Measurements from ENCODE around the gene TRAPPC2L. TPM values are rescaled to one million over a fixed set of nuclear protein-coding genes. Genes with fewer than 3 reads are reported as not detected.

The TRAPPC2L gene
- total RNA-seq, 2 donors from 2014 or later, result 110 TPM

DNA sequence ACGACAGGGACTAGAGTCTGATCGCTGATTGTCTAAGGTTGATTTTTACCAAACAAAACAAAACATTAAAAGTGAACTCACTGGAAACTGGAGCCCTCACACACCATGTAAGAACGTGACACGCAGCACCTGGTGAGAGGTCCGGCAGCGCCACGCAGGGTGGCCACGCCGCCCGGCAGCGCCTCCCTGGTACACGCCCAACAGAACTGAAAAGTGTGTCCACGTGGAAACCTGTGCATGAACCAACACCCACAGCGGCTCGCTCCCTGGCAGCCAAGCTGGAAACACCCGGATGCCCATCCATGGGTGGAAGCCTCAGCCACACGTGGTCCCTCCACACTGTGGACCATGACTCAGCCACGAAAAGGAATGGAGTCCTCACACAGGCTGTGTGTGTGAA is 9.3 kb upstream of the TRAPPC2L start:
- 94 to 96% methylated on average over 16 to 18 of the region's 18 CpGs for whole genome bisulfite sequencing, 2 experiments (ENCODE audit: insufficient coverage in 1 of 2, insufficient read length in 1 of 2)
- Histone ChIP-seq H3K27me3 (ENCODE audit: control insufficient read depth, insufficient read depth, low read length, poor library complexity, severe bottlenecking) (no peaks in the 10 kb centered on the region), H3K27ac (ENCODE audit: low read depth, low read length) (no peak overlapping the region), H3K4me3 (ENCODE audit: low read length) (no peak overlapping the region), H3K4me1 (ENCODE audit: control insufficient read depth, insufficient read depth, low read length) (no peaks in the 10 kb centered on the region), H3K9me3 (ENCODE audit: control insufficient read depth, low read length) (no peaks in the 10 kb centered on the region), H3K36me3 (ENCODE audit: control insufficient read depth, insufficient read depth, low read length) (no peaks in the 10 kb centered on the region), H3K9ac (ENCODE audit: extremely low read depth, low read length, poor library complexity, severe bottlenecking) (no peak overlapping the region)
- Mint-ChIP-seq H3K27ac (no peak overlapping the region), H3K4me1 (no peaks in the 10 kb centered on the region), H3K27me3 (ENCODE audit: insufficient read depth) (no peaks in the 10 kb centered on the region), H3K4me3 (no peak overlapping the region), H3K9me3 (peaks cover 4% of the 10 kb centered on the region), H3K36me3 (ENCODE audit: low read depth) (peaks cover 36% of the 10 kb centered on the region)
- DNase-seq, result no peak
- no peak for TF ChIP-seq CTCF (conservative IDR thresholded peaks at IDR 0.05)

DNA sequence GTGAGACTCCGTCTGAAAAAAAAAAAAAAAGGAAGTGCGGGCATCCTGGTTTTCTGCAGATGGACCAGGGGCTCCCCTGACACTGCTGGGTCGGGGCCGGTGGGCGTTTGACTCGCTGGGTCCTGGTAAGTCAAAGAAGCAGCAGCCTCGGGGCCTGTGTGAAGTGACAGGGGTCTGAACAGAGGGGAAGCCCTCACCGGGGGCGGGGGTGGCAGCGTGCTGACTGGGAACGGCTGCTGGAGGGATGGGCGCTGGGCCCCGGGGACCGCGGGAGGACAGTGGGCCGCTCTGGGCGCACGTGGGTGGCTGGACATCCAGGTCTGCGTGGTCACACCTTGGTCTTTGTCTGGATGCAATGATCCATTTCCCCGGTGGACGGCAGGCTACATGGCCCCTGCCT is 8.4 kb upstream of the TRAPPC2L start:
- Histone ChIP-seq H3K27me3 (ENCODE audit: control insufficient read depth, insufficient read depth, low read length, poor library complexity, severe bottlenecking) (no peaks in the 10 kb centered on the region), H3K27ac (ENCODE audit: low read depth, low read length) (no peak overlapping the region), H3K9ac (ENCODE audit: extremely low read depth, low read length, poor library complexity, severe bottlenecking) (no peak overlapping the region), H3K36me3 (ENCODE audit: control insufficient read depth, insufficient read depth, low read length) (no peaks in the 10 kb centered on the region), H3K4me1 (ENCODE audit: control insufficient read depth, insufficient read depth, low read length) (no peaks in the 10 kb centered on the region), H3K9me3 (ENCODE audit: control insufficient read depth, low read length) (no peaks in the 10 kb centered on the region), H3K4me3 (ENCODE audit: low read length) (no peak overlapping the region)
- WGBS, 2 experiments (ENCODE audit: insufficient coverage in 1 of 2, insufficient read length in 1 of 2), result 95 to 97% methylated on average over 15 to 21 of the region's 21 CpGs
- H3K4me3 Mint-ChIP-seq, result no peak overlapping the region
- peaks cover 4% of the 10 kb centered on the region for H3K9me3 Mint-ChIP-seq
- no peak for TF ChIP-seq CTCF (conservative IDR thresholded peaks at IDR 0.05)
- DNase-seq, result no peak
- H3K4me1 Mint-ChIP-seq, result no peaks in the 10 kb centered on the region
- no peak overlapping the region for H3K27ac Mint-ChIP-seq
- no peaks in the 10 kb centered on the region for H3K27me3 Mint-ChIP-seq (ENCODE audit: insufficient read depth)
- peaks cover 37% of the 10 kb centered on the region for H3K36me3 Mint-ChIP-seq (ENCODE audit: low read depth)

DNA sequence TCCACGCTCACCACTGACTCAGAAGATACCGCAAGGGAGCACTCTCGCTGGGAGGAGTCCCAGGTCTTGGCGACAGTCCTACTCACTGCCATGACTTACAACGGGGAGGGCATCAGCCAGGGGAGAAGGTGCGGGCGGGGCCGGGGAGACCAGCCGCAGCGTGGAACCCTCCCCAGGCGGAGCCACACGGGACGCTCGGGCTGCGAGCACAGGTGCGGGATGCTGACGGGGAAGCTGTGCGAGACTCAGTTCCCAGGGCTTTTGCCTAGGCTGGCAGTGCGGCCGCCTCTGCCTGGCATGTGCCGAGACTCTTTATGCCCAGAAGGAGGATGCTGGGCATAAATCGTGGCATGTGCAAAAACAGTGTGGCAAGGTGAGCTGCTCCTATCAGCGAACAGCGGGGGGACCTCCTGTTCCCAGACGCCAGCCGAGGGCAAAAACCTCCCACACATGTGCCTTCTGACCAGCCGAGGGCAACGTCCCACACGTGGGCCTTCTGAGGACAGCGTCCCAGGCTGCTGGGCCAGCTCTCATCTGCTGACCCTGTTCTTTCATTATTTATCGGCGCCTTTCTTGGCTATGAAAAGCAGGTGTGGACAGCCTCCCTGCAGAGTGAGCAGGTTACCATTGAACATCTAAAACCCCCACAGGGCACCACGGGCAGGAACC is 6.3 kb upstream of the TRAPPC2L start:
- H3K36me3 ChIP-seq (ENCODE audit: control insufficient read depth, insufficient read depth, low read length), result no peaks in the 10 kb centered on the region
- H3K4me3 ChIP-seq (ENCODE audit: low read length), result no peak overlapping the region
- Mint-ChIP-seq H3K4me3 (no peak overlapping the region), H3K4me1 (no peaks in the 10 kb centered on the region), H3K36me3 (ENCODE audit: low read depth) (peaks cover 37% of the 10 kb centered on the region), H3K27ac (no peak overlapping the region), H3K27me3 (ENCODE audit: insufficient read depth) (no peaks in the 10 kb centered on the region), H3K9me3 (peaks cover 4% of the 10 kb centered on the region)
- TF ChIP-seq CTCF (conservative IDR thresholded peaks at IDR 0.05), result no peak
- H3K27me3 ChIP-seq (ENCODE audit: control insufficient read depth, insufficient read depth, low read length, poor library complexity, severe bottlenecking), result no peaks in the 10 kb centered on the region
- no peak overlapping the region for H3K9ac ChIP-seq (ENCODE audit: extremely low read depth, low read length, poor library complexity, severe bottlenecking)
- DNase-seq, result no peak
- no peaks in the 10 kb centered on the region for H3K9me3 ChIP-seq (ENCODE audit: control insufficient read depth, low read length)
- no peak overlapping the region for H3K27ac ChIP-seq (ENCODE audit: low read depth, low read length)
- no peaks in the 10 kb centered on the region for H3K4me1 ChIP-seq (ENCODE audit: control insufficient read depth, insufficient read depth, low read length)
- 90 to 93% methylated on average over 26 to 33 of the region's 33 CpGs for WGBS, 2 experiments (ENCODE audit: insufficient coverage in 1 of 2, insufficient read length in 1 of 2)
